ENCODE data around the gene KLHL34. TPM values are rescaled to one million over a fixed set of nuclear protein-coding genes. Genes with fewer than 3 reads are reported as not detected.

The KLHL34 gene
- total RNA-seq, 1 experiment from 2014 or later = 0.05 TPM

- POLR2A ChIA-PET = no interaction called here
- ATAC-seq (no peak), DNase-seq (ENCODE audit: low read depth, low spot score) (no peak)
- Histone ChIP-seq H3K4me1 (ENCODE audit: control insufficient read depth, insufficient read depth, low read length) (no peaks in the 10 kb centered on the region), H3K36me3 (ENCODE audit: control insufficient read depth, insufficient read depth, low read length) (no peaks in the 10 kb centered on the region), H3K4me3 (ENCODE audit: low read depth in 2 of 2, low read length in 2 of 2) (no peak overlapping the region), H3K9me3 (ENCODE audit: control insufficient read depth, insufficient read depth, low read depth, low read length) (no peaks in the 10 kb centered on the region), H3K27ac (ENCODE audit: low read length) (no peak overlapping the region), H3K27me3 (ENCODE audit: control insufficient read depth, insufficient read depth, low read length) (no peaks in the 10 kb centered on the region)
- in situ Hi-C loops (cut with HindIII; ENCODE audit: low pct_unique_long_range_greater_than_20kb, low sequenced_read_pairs) (no loop called here), intact Hi-C loops (cut with micrococcal nuclease; ENCODE audit: unreplicated experiment) (no loop called here)
- TF ChIP-seq TCF7L2 (IDR thresholded peaks at IDR 0.05; ENCODE audit: low read depth, low read length) (no peak), CTCF (IDR thresholded peaks at IDR 0.05) (no peak), SIN3A (IDR thresholded peaks at IDR 0.05; ENCODE audit: borderline replicate concordance, insufficient read depth, low read depth, low read length) (no peak), POLR2AphosphoS5 (IDR thresholded peaks at IDR 0.05; ENCODE audit: low read depth, low read length) (no peak)
- TF ChIP-seq, protein P1, sequence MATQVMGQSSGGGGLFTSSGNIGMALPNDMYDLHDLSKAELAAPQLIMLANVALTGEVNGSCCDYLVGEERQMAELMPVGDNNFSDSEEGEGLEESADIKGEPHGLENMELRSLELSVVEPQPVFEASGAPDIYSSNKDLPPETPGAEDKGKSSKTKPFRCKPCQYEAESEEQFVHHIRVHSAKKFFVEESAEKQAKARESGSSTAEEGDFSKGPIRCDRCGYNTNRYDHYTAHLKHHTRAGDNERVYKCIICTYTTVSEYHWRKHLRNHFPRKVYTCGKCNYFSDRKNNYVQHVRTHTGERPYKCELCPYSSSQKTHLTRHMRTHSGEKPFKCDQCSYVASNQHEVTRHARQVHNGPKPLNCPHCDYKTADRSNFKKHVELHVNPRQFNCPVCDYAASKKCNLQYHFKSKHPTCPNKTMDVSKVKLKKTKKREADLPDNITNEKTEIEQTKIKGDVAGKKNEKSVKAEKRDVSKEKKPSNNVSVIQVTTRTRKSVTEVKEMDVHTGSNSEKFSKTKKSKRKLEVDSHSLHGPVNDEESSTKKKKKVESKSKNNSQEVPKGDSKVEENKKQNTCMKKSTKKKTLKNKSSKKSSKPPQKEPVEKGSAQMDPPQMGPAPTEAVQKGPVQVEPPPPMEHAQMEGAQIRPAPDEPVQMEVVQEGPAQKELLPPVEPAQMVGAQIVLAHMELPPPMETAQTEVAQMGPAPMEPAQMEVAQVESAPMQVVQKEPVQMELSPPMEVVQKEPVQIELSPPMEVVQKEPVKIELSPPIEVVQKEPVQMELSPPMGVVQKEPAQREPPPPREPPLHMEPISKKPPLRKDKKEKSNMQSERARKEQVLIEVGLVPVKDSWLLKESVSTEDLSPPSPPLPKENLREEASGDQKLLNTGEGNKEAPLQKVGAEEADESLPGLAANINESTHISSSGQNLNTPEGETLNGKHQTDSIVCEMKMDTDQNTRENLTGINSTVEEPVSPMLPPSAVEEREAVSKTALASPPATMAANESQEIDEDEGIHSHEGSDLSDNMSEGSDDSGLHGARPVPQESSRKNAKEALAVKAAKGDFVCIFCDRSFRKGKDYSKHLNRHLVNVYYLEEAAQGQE (IDR thresholded peaks at IDR 0.05; ENCODE audit: insufficient read depth in 1 of 2, low read depth in 2 of 2, low read length in 1 of 2) = no peak
- CTCF ChIA-PET = no interaction called here
- BruUV-seq (replicated peaks) = no TSS peak
Observed at GRCh38 chrX:21661316-21661715, 3.2 kb upstream of the KLHL34 start.

GRCh38 chrX:21660156-21660555, 2.0 kb upstream of the KLHL34 start:
- ChIA-PET POLR2A (no interaction called here), CTCF (no interaction called here)
- Histone ChIP-seq H3K36me3 (ENCODE audit: control insufficient read depth, insufficient read depth, low read length) (no peaks in the 10 kb centered on the region), H3K4me1 (ENCODE audit: control insufficient read depth, insufficient read depth, low read length) (no peaks in the 10 kb centered on the region), H3K27me3 (ENCODE audit: control insufficient read depth, insufficient read depth, low read length) (no peaks in the 10 kb centered on the region), H3K27ac (ENCODE audit: low read length) (no peak overlapping the region), H3K9me3 (ENCODE audit: control insufficient read depth, insufficient read depth, low read depth, low read length) (no peaks in the 10 kb centered on the region), H3K4me3 (ENCODE audit: low read depth in 2 of 2, low read length in 2 of 2) (no peak overlapping the region)
- no peak for DNase-seq (ENCODE audit: low read depth, low spot score)
- in situ Hi-C loops (cut with HindIII; ENCODE audit: low pct_unique_long_range_greater_than_20kb, low sequenced_read_pairs) = no loop called here
- intact Hi-C loops (cut with micrococcal nuclease; ENCODE audit: unreplicated experiment) = no loop called here
- no peak for ATAC-seq
- no TSS peak for BruUV-seq (replicated peaks)
- TF ChIP-seq CTCF (IDR thresholded peaks at IDR 0.05) = no peak
- no peak for TF ChIP-seq TCF7L2 (IDR thresholded peaks at IDR 0.05; ENCODE audit: low read depth, low read length)
- no peak for TF ChIP-seq SIN3A (IDR thresholded peaks at IDR 0.05; ENCODE audit: borderline replicate concordance, insufficient read depth, low read depth, low read length)
- TF ChIP-seq, protein P1 (IDR thresholded peaks at IDR 0.05; ENCODE audit: insufficient read depth in 1 of 2, low read depth in 2 of 2, low read length in 1 of 2) = no peak
- TF ChIP-seq POLR2AphosphoS5 (IDR thresholded peaks at IDR 0.05; ENCODE audit: low read depth, low read length) = no peak

All from Panc1 (cell line).